Panc1 (cell line): Measurements from ENCODE around the gene PADI1. TPM values are rescaled to one million over a fixed set of nuclear protein-coding genes. Genes with fewer than 3 reads are reported as not detected.
A peak's percentile ranks its signal among the peaks of the same experiment; 100 is the strongest.

ENCODE experiments used
- ATAC-seq: fragments of 200-7000 bp; cut with Tn5 transposase; 2 replicates; pipeline ENCODE4 v1.9.1; 2020; ENCODE audit warnings: mild to moderate bottlenecking, moderate library complexity
- BruUV-seq: library from RNA; stranded (reverse); fragments of 400-500 nt; replicated peaks from 2 replicates; lab custom pipeline; 2021; lab: Mats Ljungman, UMichigan
- CTCF ChIA-PET: fragments of 300-600 bp; sonication (Branson Sonifier 250); formaldehyde crosslinking; loops from one replicate; lab custom pipeline; 2022; ENCODE audit warnings: antibody characterized with exemption; lab: Charles Lee
- POLR2A ChIA-PET: fragments of 300-600 bp; sonication (Branson Sonifier 250); formaldehyde crosslinking; loops from one replicate; lab custom pipeline; 2022; ENCODE audit warnings: antibody characterized with exemption; lab: Charles Lee
- DNase-seq: peaks from one replicate; pipeline ENCODE4 v3.0.0-alpha.2; 2010; ENCODE audit warnings: low read depth, low spot score
- H3K27ac ChIP-seq: 2 replicates; pipeline ENCODE4 v1.5.1; 2011; ENCODE audit warnings: mild to moderate bottlenecking, low read length, inconsistent platforms
- H3K27me3 ChIP-seq: fragments of 200-500 bp; sonication (Bioruptor generic); 2 replicates; pipeline ENCODE4 v1.6.0; 2014; ENCODE audit warnings: low read length, inconsistent platforms; ENCODE audit not compliant: control insufficient read depth, insufficient read depth
- H3K36me3 ChIP-seq: fragments of 200-500 bp; sonication (Bioruptor generic); 2 replicates; pipeline ENCODE4 v1.5.1; 2014; ENCODE audit warnings: inconsistent platforms, mild to moderate bottlenecking, low read length, moderate library complexity; ENCODE audit not compliant: control insufficient read depth, insufficient read depth
- H3K4me1 ChIP-seq: 2 replicates; pipeline ENCODE4 v1.5.1; 2011; ENCODE audit warnings: inconsistent platforms, mild to moderate bottlenecking, low read length, moderate library complexity; ENCODE audit not compliant: control insufficient read depth, insufficient read depth
- H3K4me3 ChIP-seq, 2 experiments: 2 replicates each; pipeline ENCODE4 v1.5.1; 2011 to 2012; ENCODE audit warnings: low read depth in 2 of 2, low read length in 2 of 2, mild to moderate bottlenecking in 2 of 2, inconsistent platforms in 1 of 2, moderate library complexity in 1 of 2
- H3K9me3 ChIP-seq: fragments of 200-500 bp; sonication (Bioruptor generic); 2 replicates; pipeline ENCODE4 v1.5.1; 2014; ENCODE audit warnings: low read depth, mild to moderate bottlenecking, inconsistent platforms, low read length, moderate library complexity; ENCODE audit not compliant: control insufficient read depth, insufficient read depth
- POLR2AphosphoS5 ChIP-seq: IDR thresholded peaks from 2 replicates; pipeline ENCODE4 v1.6.1; 2012; ENCODE audit warnings: mild to moderate bottlenecking, low read depth, low read length, moderate library complexity
- SIN3A ChIP-seq: IDR thresholded peaks from 2 replicates; pipeline ENCODE4 v1.6.1; 2012; ENCODE audit warnings: low read depth, mild to moderate bottlenecking, low read length, moderate library complexity, borderline replicate concordance; ENCODE audit not compliant: insufficient read depth
- TCF7L2 ChIP-seq: IDR thresholded peaks from 2 replicates; pipeline ENCODE4 v1.6.1; 2011; ENCODE audit warnings: mild to moderate bottlenecking, low read depth, low read length, inconsistent platforms
- in situ Hi-C: cut with HindIII; loops from 2 replicates; pipeline ENCODE4 v1.10.0; 2016; ENCODE audit warnings: low sequenced_read_pairs, low pct_unique_long_range_greater_than_20kb
- intact Hi-C: fragments of 100-400 bp; cut with micrococcal nuclease; formaldehyde crosslinking; loops from one replicate; pipeline ENCODE4 v1.10.0; 2022; ENCODE audit not compliant: unreplicated experiment
- total RNA-seq: library from RNA; stranded (reverse); gene quantifications from one replicate; pipeline ENCODE4 v1.2.1, GENCODE V29; 2021; ENCODE audit not compliant: unreplicated experiment
- TF ChIP-seq, protein P1 (sequence below), 2 experiments: IDR thresholded peaks; 2 replicates each; pipeline ENCODE4 v1.6.1; 2011 to 2012; ENCODE audit warnings: low read depth in 2 of 2, control low read depth in 1 of 2, low read length in 1 of 2, mild to moderate bottlenecking in 1 of 2, moderate library complexity in 1 of 2; ENCODE audit not compliant: insufficient read depth in 1 of 2
- TF ChIP-seq, protein P2 (sequence below): fragments of 450-650 bp; IDR thresholded peaks from 2 replicates; pipeline ENCODE4 v1.5.1; 2017; ENCODE audit warnings: mild to moderate bottlenecking

PADI1 gene
- total RNA-seq, 1 experiment from 2014 or later, result 2.3 TPM

- intact Hi-C loops, result no loop called here
- no TSS peak for BruUV-seq
Observed at GRCh38 chr1:17193222-17194132, 11.5 kb upstream of the PADI1 start.

DNA sequence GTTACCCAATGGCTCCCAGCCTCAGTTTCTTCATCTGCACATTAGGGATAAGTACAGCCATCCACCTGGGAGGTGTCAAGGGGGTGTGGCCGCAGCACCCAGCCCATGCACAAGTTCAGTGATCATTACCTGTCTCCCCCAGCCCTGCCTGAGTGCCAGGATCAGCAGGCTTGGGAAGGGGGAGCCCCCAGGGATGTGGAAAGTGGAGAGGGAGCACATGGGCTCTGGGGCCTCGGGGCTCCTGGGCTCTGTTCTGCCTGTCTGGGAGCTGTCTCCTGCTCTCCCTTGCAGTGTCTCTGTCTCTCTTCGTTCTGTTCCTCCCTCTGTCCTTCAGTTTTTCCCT, 10.8 kb upstream of the PADI1 start:
- intact Hi-C loops, result no loop called here
- POLR2A ChIA-PET, result no interaction called here

More at GRCh38 chr1:17193222-17194132, 11.5 kb upstream of the PADI1 start:
- Histone ChIP-seq H3K36me3 (no peaks in the 10 kb centered on the region), H3K27me3 (no peaks in the 10 kb centered on the region), H3K27ac (peak overlapping the region; percentile 89), H3K9me3 (peaks cover 5% of the 10 kb centered on the region; the same call in 1 of the 2 replicates), H3K4me1 (peaks cover 33% of the 10 kb centered on the region), H3K4me3 (no peak overlapping the region)
- TF ChIP-seq, protein P1, sequence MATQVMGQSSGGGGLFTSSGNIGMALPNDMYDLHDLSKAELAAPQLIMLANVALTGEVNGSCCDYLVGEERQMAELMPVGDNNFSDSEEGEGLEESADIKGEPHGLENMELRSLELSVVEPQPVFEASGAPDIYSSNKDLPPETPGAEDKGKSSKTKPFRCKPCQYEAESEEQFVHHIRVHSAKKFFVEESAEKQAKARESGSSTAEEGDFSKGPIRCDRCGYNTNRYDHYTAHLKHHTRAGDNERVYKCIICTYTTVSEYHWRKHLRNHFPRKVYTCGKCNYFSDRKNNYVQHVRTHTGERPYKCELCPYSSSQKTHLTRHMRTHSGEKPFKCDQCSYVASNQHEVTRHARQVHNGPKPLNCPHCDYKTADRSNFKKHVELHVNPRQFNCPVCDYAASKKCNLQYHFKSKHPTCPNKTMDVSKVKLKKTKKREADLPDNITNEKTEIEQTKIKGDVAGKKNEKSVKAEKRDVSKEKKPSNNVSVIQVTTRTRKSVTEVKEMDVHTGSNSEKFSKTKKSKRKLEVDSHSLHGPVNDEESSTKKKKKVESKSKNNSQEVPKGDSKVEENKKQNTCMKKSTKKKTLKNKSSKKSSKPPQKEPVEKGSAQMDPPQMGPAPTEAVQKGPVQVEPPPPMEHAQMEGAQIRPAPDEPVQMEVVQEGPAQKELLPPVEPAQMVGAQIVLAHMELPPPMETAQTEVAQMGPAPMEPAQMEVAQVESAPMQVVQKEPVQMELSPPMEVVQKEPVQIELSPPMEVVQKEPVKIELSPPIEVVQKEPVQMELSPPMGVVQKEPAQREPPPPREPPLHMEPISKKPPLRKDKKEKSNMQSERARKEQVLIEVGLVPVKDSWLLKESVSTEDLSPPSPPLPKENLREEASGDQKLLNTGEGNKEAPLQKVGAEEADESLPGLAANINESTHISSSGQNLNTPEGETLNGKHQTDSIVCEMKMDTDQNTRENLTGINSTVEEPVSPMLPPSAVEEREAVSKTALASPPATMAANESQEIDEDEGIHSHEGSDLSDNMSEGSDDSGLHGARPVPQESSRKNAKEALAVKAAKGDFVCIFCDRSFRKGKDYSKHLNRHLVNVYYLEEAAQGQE (IDR thresholded peaks at IDR 0.05; ENCODE audit: insufficient read depth in 1 of 2, low read depth in 2 of 2, low read length in 1 of 2), result no peak
- TF ChIP-seq POLR2AphosphoS5 (no peak), SIN3A (no peak), TCF7L2 (no peak)
- TF ChIP-seq, protein P2, sequence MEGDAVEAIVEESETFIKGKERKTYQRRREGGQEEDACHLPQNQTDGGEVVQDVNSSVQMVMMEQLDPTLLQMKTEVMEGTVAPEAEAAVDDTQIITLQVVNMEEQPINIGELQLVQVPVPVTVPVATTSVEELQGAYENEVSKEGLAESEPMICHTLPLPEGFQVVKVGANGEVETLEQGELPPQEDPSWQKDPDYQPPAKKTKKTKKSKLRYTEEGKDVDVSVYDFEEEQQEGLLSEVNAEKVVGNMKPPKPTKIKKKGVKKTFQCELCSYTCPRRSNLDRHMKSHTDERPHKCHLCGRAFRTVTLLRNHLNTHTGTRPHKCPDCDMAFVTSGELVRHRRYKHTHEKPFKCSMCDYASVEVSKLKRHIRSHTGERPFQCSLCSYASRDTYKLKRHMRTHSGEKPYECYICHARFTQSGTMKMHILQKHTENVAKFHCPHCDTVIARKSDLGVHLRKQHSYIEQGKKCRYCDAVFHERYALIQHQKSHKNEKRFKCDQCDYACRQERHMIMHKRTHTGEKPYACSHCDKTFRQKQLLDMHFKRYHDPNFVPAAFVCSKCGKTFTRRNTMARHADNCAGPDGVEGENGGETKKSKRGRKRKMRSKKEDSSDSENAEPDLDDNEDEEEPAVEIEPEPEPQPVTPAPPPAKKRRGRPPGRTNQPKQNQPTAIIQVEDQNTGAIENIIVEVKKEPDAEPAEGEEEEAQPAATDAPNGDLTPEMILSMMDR, result no peak
- peak; percentile 58 for ATAC-seq
- no peak for DNase-seq
- CTCF ChIA-PET, result no interaction called here
- POLR2A ChIA-PET, result no interaction called here
- in situ Hi-C loops, result no loop called here

More for the DNA sequence above, 10.8 kb upstream of the PADI1 start:
- peak; percentile 28; the same call in 1 of the 2 replicates for ATAC-seq
- H3K4me1 ChIP-seq, result peaks cover 33% of the 10 kb centered on the region
- in situ Hi-C loops, result no loop called here
- BruUV-seq, result no TSS peak
- no peaks in the 10 kb centered on the region for H3K9me3 ChIP-seq
- DNase-seq, result no peak
- no peak for TF ChIP-seq TCF7L2
- TF ChIP-seq, protein P1 (IDR thresholded peaks at IDR 0.05; ENCODE audit: insufficient read depth in 1 of 2, low read depth in 2 of 2, low read length in 1 of 2), result no peak
- no peak for TF ChIP-seq SIN3A
- TF ChIP-seq, protein P2, result no peak
- TF ChIP-seq POLR2AphosphoS5, result no peak
- peak overlapping the region; percentile 89 for H3K27ac ChIP-seq
- H3K27me3 ChIP-seq, result no peaks in the 10 kb centered on the region
- CTCF ChIA-PET, result no interaction called here
- H3K36me3 ChIP-seq, result no peaks in the 10 kb centered on the region
- no peak overlapping the region for H3K4me3 ChIP-seq
